PC-3 (cell line): ENCODE measurements around the gene PLEKHG3. TPM values are rescaled to one million over a fixed set of nuclear protein-coding genes. Genes with fewer than 3 reads are reported as not detected.

Experiments
- ATAC-seq: fragments of 200-7000 bp; cut with Tn5 transposase; 2 replicates; pipeline ENCODE4 v1.9.1; 2020; ENCODE audit warnings: mild to moderate bottlenecking, moderate library complexity
- BruUV-seq: library from RNA; stranded (reverse); fragments of 400-500 nt; replicated peaks from 2 replicates; lab custom pipeline; 2021; lab: Mats Ljungman, UMichigan
- CTCF ChIA-PET: fragments of 300-600 bp; sonication (Branson Sonifier 250); formaldehyde crosslinking; loops from one replicate; lab custom pipeline; 2022; ENCODE audit warnings: antibody characterized with exemption; lab: Charles Lee
- POLR2A ChIA-PET: fragments of 300-600 bp; sonication (Branson Sonifier 250); formaldehyde crosslinking; loops from one replicate; lab custom pipeline; 2022; ENCODE audit warnings: antibody characterized with exemption; ENCODE audit not compliant: unreplicated experiment; lab: Charles Lee
- DNase-seq: peaks from one replicate; pipeline ENCODE4 v3.0.0-alpha.2; 2015
- H2AFZ ChIP-seq: fragments of 300-600 bp; sonication (generic); 2 replicates; pipeline ENCODE4 v1.6.0; 2016; ENCODE audit warnings: antibody characterized with exemption, low read length
- H3F3A ChIP-seq: fragments of 300-600 bp; sonication (generic); one replicate; pipeline ENCODE4 v1.6.0; 2017; ENCODE audit warnings: antibody characterized with exemption, low read length, control low read depth, mild to moderate bottlenecking; ENCODE audit not compliant: unreplicated experiment
- H3K27ac ChIP-seq: fragments of 300-600 bp; sonication (generic); 2 replicates; pipeline ENCODE4 v1.5.1; 2016; ENCODE audit warnings: mild to moderate bottlenecking, low read length
- H3K27me3 ChIP-seq: fragments of 300-600 bp; sonication (generic); 2 replicates; pipeline ENCODE4 v1.6.1; 2016; ENCODE audit warnings: low read length, mixed read lengths
- H3K36me3 ChIP-seq: fragments of 300-600 bp; sonication (generic); 2 replicates; pipeline ENCODE4 v1.6.1; 2016; ENCODE audit warnings: low read depth, mixed run types, low read length, mixed read lengths
- H3K4me1 ChIP-seq: fragments of 300-600 bp; sonication (generic); 2 replicates; pipeline ENCODE4 v1.5.1; 2016; ENCODE audit warnings: low read length; ENCODE audit not compliant: insufficient read depth
- H3K4me2 ChIP-seq: fragments of 300-600 bp; sonication (generic); 2 replicates; pipeline ENCODE4 v1.6.0; 2016; ENCODE audit warnings: low read length
- H3K4me3 ChIP-seq: fragments of 300-600 bp; sonication (generic); 2 replicates; pipeline ENCODE4 v1.5.1; 2016; ENCODE audit warnings: mild to moderate bottlenecking, low read length, mixed read lengths
- H3K79me2 ChIP-seq: fragments of 300-600 bp; sonication (generic); 2 replicates; pipeline ENCODE4 v1.6.1; 2017; ENCODE audit warnings: low read length, mixed read lengths
- H3K9ac ChIP-seq: fragments of 300-600 bp; sonication (generic); 2 replicates; pipeline ENCODE4 v1.6.0; 2016; ENCODE audit warnings: mild to moderate bottlenecking, low read length
- H3K9me2 ChIP-seq: fragments of 300-600 bp; sonication (generic); replicated peaks from 2 replicates; pipeline ENCODE4 v1.6.1; 2016; ENCODE audit warnings: mixed run types, low read length, mixed read lengths
- H3K9me3 ChIP-seq: fragments of 300-600 bp; sonication (generic); 2 replicates; pipeline ENCODE4 v1.6.1; 2016; ENCODE audit warnings: low read length, mixed read lengths
- H4K20me1 ChIP-seq: fragments of 300-600 bp; sonication (generic); 2 replicates; pipeline ENCODE4 v1.6.1; 2016; ENCODE audit warnings: low read length, mixed read lengths
- CTCF ChIP-seq: fragments of 300-600 bp; sonication (generic); conservative IDR thresholded peaks from 2 replicates; pipeline ENCODE4 v1.5.1; 2017; ENCODE audit warnings: antibody characterized with exemption, low read depth, mild to moderate bottlenecking, low read length
- EZH2 ChIP-seq: fragments of 300-600 bp; sonication (generic); IDR thresholded peaks from one replicate; pipeline ENCODE4 v1.6.1; 2017; ENCODE audit warnings: antibody characterized with exemption, mild to moderate bottlenecking, low read length; ENCODE audit not compliant: unreplicated experiment
- EZH2phosphoT487 ChIP-seq: fragments of 300-600 bp; sonication (generic); IDR thresholded peaks from 2 replicates; pipeline ENCODE4 v1.6.1; 2018; ENCODE audit warnings: mild to moderate bottlenecking, antibody characterized with exemption, low read length, borderline replicate concordance
- intact Hi-C: fragments of 100-400 bp; cut with micrococcal nuclease; formaldehyde crosslinking; loops from 2 replicates; pipeline ENCODE4 v1.9.0; 2023
- total RNA-seq: library from RNA; depleted of rRNA; stranded (reverse); fragments of >200 nt; gene quantifications from 2 replicates; pipeline ENCODE4 v1.2.3, GENCODE V29; 2014

PLEKHG3 gene
- total RNA-seq, 1 experiment from 2014 or later = 49.6 TPM

- no peaks in the 10 kb centered on the region for H3K9me2 ChIP-seq
- TF ChIP-seq EZH2phosphoT487 (no peak), EZH2 (no peak), CTCF (no peak)
- CTCF ChIA-PET = interaction anchor here (0.6 kb wide), 2 partner anchors 13 to 115 kb away, joined by 3 to 4 read pairs; no protein-coding TSS in a partner anchor
- no peaks in the 10 kb centered on the region for H3F3A ChIP-seq
- no peaks in the 10 kb centered on the region for H3K36me3 ChIP-seq
- DNase-seq (no peak), ATAC-seq (no peak)
- POLR2A ChIA-PET = interaction anchor here (0.6 kb wide), 1 partner anchor 212 kb away, joined by 4 read pairs; no protein-coding TSS in a partner anchor
- no peaks in the 10 kb centered on the region for H3K79me2 ChIP-seq
- no peaks in the 10 kb centered on the region for H3K4me1 ChIP-seq
- H3K4me3 ChIP-seq = no peak overlapping the region
- no peaks in the 10 kb centered on the region for H3K9me3 ChIP-seq
- no peak overlapping the region for H2AFZ ChIP-seq
- no peak overlapping the region for H3K27ac ChIP-seq
- intact Hi-C loops = no loop called here
- no peak overlapping the region for H3K9ac ChIP-seq
- no peaks in the 10 kb centered on the region for H3K27me3 ChIP-seq
- no peak overlapping the region for H3K4me2 ChIP-seq
- no TSS peak for BruUV-seq
- no peaks in the 10 kb centered on the region for H4K20me1 ChIP-seq
Measured at GRCh38 chr14:64775081-64775777, 71.0 kb downstream of the PLEKHG3 start.

GRCh38 chr14:64777461-64777860 lies 73.2 kb downstream of the PLEKHG3 start:
- Histone ChIP-seq H3K4me3 (no peak overlapping the region), H3K27ac (no peak overlapping the region), H3K9me2 (no peaks in the 10 kb centered on the region), H3K79me2 (no peaks in the 10 kb centered on the region), H2AFZ (no peak overlapping the region), H3K9me3 (no peaks in the 10 kb centered on the region), H4K20me1 (no peaks in the 10 kb centered on the region), H3K4me1 (no peaks in the 10 kb centered on the region), H3K9ac (no peak overlapping the region), H3K27me3 (no peaks in the 10 kb centered on the region), H3K4me2 (no peak overlapping the region), H3K36me3 (no peaks in the 10 kb centered on the region), H3F3A (no peaks in the 10 kb centered on the region)
- ChIA-PET POLR2A (no interaction called here), CTCF (no interaction called here)
- intact Hi-C loops = no loop called here
- no peak for DNase-seq
- no peak for ATAC-seq
- TF ChIP-seq EZH2 (no peak), EZH2phosphoT487 (no peak), CTCF (no peak)
- no TSS peak for BruUV-seq

- Histone ChIP-seq H3K79me2 (no peaks in the 10 kb centered on the region), H3K36me3 (no peaks in the 10 kb centered on the region), H3K4me1 (no peaks in the 10 kb centered on the region), H4K20me1 (no peaks in the 10 kb centered on the region), H2AFZ (no peak overlapping the region), H3K27me3 (no peaks in the 10 kb centered on the region), H3K4me2 (no peak overlapping the region), H3K9me3 (no peaks in the 10 kb centered on the region), H3K9ac (no peak overlapping the region), H3K27ac (no peak overlapping the region), H3K9me2 (no peaks in the 10 kb centered on the region), H3F3A (no peaks in the 10 kb centered on the region), H3K4me3 (no peak overlapping the region)
- TF ChIP-seq EZH2phosphoT487 (no peak), EZH2 (no peak), CTCF (no peak)
- BruUV-seq = no TSS peak
- ATAC-seq (no peak), DNase-seq (no peak)
- CTCF ChIA-PET = no interaction called here
- POLR2A ChIA-PET = no interaction called here
- intact Hi-C loops = no loop called here
Measured at GRCh38 chr14:64778104-64778754, 74.0 kb downstream of the PLEKHG3 start.
